MM.1S (cell line): ENCODE measurements around the gene PRUNE2.

Source experiments
- CTCF ChIP-seq: fragments of 300-600 bp; sonication (generic); IDR thresholded peaks from 2 replicates; pipeline ENCODE4 v1.5.1; 2016; ENCODE audit warnings: antibody characterized with exemption, low read length, mixed read lengths
- EZH2 ChIP-seq: fragments of 300-600 bp; sonication (generic); optimal IDR thresholded peaks from 2 replicates; pipeline ENCODE3; 2017; ENCODE audit warnings: low read depth, mild to moderate bottlenecking, antibody characterized with exemption, low read length, mixed read lengths

- no peak for TF ChIP-seq CTCF
- no peak for TF ChIP-seq EZH2
These were observed 149.7 kb downstream of the PRUNE2 start for GRCh38 chr9:76756268-76756640.
